ENCODE measurements around the gene OPN1SW. TPM values are rescaled to one million over a fixed set of nuclear protein-coding genes. Genes with fewer than 3 reads are reported as not detected.

The OPN1SW gene
- total RNA-seq, 4 donors from 2014 or later: not detected

- Histone ChIP-seq H3K9me3 (peaks cover 3 to 9% of the 10 kb centered on the region in 2 donors), H3K27ac (no peak overlapping the region), H3K27me3 (no peaks in the 10 kb centered on the region), H3K36me3 (no peaks in the 10 kb centered on the region), H3K4me3 (no peak overlapping the region), H3K4me1 (peaks cover 0 to 4% (median 0%) of the 10 kb centered on the region in 4 donors)
- in situ Hi-C loops (cut with MboI; ENCODE audit: low pct_ligation_motif_present in 1 of 4, low pct_unique_long_range_greater_than_20kb in 1 of 4, low sequenced_read_pairs in 3 of 4) (no loop called here), intact Hi-C loops (cut with DNase I; ENCODE audit: low total_unique reads) (no loop called here)
- WGBS, 2 donors (ENCODE audit: low coverage in 1 of 2): 88% methylated on average over 5 of the region's 5 CpGs; no CpG with 5 or more reads in 1 of the 2 donors
- TF ChIP-seq EP300 (IDR thresholded peaks at IDR 0.05; ENCODE audit: low read depth) (no peak), POLR2A (IDR thresholded peaks at IDR 0.05) (no peak), POLR2AphosphoS5 (IDR thresholded peaks at IDR 0.05) (no peak)
- TF ChIP-seq, protein P1, sequence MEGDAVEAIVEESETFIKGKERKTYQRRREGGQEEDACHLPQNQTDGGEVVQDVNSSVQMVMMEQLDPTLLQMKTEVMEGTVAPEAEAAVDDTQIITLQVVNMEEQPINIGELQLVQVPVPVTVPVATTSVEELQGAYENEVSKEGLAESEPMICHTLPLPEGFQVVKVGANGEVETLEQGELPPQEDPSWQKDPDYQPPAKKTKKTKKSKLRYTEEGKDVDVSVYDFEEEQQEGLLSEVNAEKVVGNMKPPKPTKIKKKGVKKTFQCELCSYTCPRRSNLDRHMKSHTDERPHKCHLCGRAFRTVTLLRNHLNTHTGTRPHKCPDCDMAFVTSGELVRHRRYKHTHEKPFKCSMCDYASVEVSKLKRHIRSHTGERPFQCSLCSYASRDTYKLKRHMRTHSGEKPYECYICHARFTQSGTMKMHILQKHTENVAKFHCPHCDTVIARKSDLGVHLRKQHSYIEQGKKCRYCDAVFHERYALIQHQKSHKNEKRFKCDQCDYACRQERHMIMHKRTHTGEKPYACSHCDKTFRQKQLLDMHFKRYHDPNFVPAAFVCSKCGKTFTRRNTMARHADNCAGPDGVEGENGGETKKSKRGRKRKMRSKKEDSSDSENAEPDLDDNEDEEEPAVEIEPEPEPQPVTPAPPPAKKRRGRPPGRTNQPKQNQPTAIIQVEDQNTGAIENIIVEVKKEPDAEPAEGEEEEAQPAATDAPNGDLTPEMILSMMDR (IDR thresholded peaks at IDR 0.05): no peak
- DNase-seq: no peak
Observed at GRCh38 chr7:128778946-128779345, 3.4 kb upstream of the OPN1SW start.

DNA sequence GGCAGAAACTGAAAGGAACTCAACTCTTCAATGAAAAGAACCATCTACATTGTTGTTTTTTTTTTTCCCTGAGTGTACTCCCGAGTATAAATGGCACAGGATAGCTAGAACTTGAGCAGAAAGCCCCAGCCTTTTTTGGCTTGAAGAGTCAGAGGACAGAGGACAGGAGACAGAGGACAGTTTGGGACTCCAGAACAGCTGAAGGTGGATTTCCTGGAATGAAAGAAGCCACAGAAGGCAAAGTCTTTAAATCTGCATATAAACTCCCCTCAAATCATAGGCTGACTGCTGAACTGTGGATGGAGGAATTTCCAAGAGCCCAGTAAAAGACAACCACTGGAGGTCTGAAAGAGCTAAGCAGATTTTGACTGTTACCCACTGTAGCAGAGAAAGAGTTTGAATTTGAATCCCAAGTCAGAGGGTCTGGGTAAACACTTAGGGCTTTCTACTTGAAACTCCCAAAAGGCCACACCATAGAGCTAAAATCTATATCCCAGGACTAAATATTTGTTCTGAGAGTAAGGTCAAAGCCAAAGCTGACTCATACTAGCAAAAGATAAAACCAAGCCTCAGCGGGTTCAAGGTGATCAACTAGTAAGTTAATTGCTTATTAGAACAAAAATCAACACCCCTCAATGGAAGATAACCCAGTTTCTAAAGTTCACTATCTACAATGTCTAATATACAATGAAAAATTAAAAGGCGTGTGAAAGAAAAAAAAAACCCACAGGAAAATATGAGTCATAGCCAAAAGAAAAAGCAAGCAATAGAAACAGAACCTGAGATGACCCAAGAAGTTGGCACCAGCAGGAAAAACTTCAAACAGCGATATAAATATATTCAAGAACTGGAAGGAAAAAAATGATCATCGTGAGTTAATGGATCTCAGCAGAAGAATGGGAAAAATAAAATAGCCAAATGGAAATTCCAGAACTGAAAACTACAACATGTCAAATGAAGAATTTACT, 1.8 kb upstream of the OPN1SW start:
- intact Hi-C loops (cut with DNase I; ENCODE audit: low total_unique reads) (no loop called here), in situ Hi-C loops (cut with MboI; ENCODE audit: low pct_ligation_motif_present in 1 of 4, low pct_unique_long_range_greater_than_20kb in 1 of 4, low sequenced_read_pairs in 3 of 4) (no loop called here)
- DNase-seq: no peak
- Histone ChIP-seq H3K27ac (peak overlapping the region in 2 of 4 donors; percentile 12 to 35), H3K9me3 (peaks cover 3 to 9% of the 10 kb centered on the region in 2 donors), H3K36me3 (peaks cover 0 to 1% (median 0%) of the 10 kb centered on the region in 4 donors), H3K27me3 (no peaks in the 10 kb centered on the region), H3K4me1 (no peaks in the 10 kb centered on the region), H3K4me3 (no peak overlapping the region)
- 42 to 53% methylated on average over 5 of the region's 5 CpGs for WGBS, 2 donors (ENCODE audit: low coverage in 1 of 2)
- TF ChIP-seq POLR2A (IDR thresholded peaks at IDR 0.05): no peak
- no peak for TF ChIP-seq EP300 (IDR thresholded peaks at IDR 0.05; ENCODE audit: low read depth)
- TF ChIP-seq, protein P1 (IDR thresholded peaks at IDR 0.05): no peak
- no peak for TF ChIP-seq POLR2AphosphoS5 (IDR thresholded peaks at IDR 0.05)

- no peak for TF ChIP-seq EP300 (IDR thresholded peaks at IDR 0.05; ENCODE audit: low read depth)
- TF ChIP-seq, protein P1 (IDR thresholded peaks at IDR 0.05): no peak
- no peak for TF ChIP-seq POLR2A (IDR thresholded peaks at IDR 0.05)
- TF ChIP-seq POLR2AphosphoS5 (IDR thresholded peaks at IDR 0.05): no peak
- H3K4me1 ChIP-seq: no peaks in the 10 kb centered on the region
- peaks cover 0 to 16% (median 4%) of the 10 kb centered on the region in 4 donors for H3K36me3 ChIP-seq
- in situ Hi-C loops (cut with MboI; ENCODE audit: low pct_ligation_motif_present in 1 of 4, low pct_unique_long_range_greater_than_20kb in 1 of 4, low sequenced_read_pairs in 3 of 4) (no loop called here), intact Hi-C loops (cut with DNase I; ENCODE audit: low total_unique reads) (no loop called here)
- no peak overlapping the region for H3K4me3 ChIP-seq
- H3K9me3 ChIP-seq: peaks cover 3 to 9% of the 10 kb centered on the region in 2 donors
- 67 to 93% methylated on average over 1 to 7 of the region's 7 CpGs for WGBS, 2 donors (ENCODE audit: low coverage in 1 of 2)
- no peak overlapping the region for H3K27ac ChIP-seq
- no peak for DNase-seq
- no peaks in the 10 kb centered on the region for H3K27me3 ChIP-seq
Observed at GRCh38 chr7:128774921-128775320, 673 bp downstream of the OPN1SW start.

DNA sequence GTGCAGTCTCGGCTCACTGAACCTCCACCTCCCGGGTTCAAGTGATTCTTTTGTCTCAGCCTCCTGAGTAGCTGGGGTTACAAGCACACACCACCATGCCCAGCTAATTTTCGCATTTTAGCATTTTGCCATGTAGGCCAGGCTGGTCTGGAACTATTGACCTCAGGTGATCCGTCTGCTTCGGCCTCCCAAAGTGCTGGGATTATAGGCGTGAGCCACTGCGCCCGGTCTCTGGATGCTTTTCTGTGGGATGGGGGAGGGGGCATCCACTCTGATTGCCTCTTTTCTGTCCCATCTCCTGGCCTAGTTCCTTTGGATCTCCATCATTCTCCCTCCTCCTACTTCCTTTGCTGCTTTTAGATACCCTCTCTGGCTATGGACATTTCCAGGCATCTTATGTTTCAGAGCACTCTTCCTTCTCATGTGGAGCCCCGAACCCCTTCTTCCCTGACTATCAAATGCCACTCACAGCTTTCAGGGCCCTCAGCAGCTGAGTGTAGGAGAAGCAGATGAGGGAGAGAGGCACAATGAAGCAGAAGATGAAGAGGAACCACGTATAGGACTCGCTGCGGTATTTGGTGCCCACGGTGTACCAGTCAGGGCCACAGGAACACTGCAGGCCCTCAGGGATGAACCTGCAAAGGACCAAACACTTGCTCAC, 1.4 kb downstream of the OPN1SW start:
- 88 to 94% methylated on average over 8 to 13 of the region's 13 CpGs for WGBS, 2 donors (ENCODE audit: low coverage in 1 of 2)
- no peak overlapping the region for H3K27ac ChIP-seq
- H3K4me1 ChIP-seq: no peaks in the 10 kb centered on the region
- peaks cover 0 to 21% (median 8%) of the 10 kb centered on the region in 4 donors for H3K36me3 ChIP-seq
- DNase-seq: no peak
- H3K4me3 ChIP-seq: no peak overlapping the region
- peaks cover 3 to 9% of the 10 kb centered on the region in 2 donors for H3K9me3 ChIP-seq
- in situ Hi-C loops (cut with MboI; ENCODE audit: low pct_ligation_motif_present in 1 of 4, low pct_unique_long_range_greater_than_20kb in 1 of 4, low sequenced_read_pairs in 3 of 4) (no loop called here), intact Hi-C loops (cut with DNase I; ENCODE audit: low total_unique reads) (no loop called here)
- H3K27me3 ChIP-seq: no peaks in the 10 kb centered on the region
- TF ChIP-seq POLR2A (IDR thresholded peaks at IDR 0.05): no peak
- TF ChIP-seq, protein P1 (IDR thresholded peaks at IDR 0.05): no peak
- TF ChIP-seq EP300 (IDR thresholded peaks at IDR 0.05; ENCODE audit: low read depth): no peak
- TF ChIP-seq POLR2AphosphoS5 (IDR thresholded peaks at IDR 0.05): no peak

All from transverse colon (tissue), 4 donors.